T-cell (primary cell): ENCODE data around the gene PNPO. TPM values are rescaled to one million over a fixed set of nuclear protein-coding genes. Genes with fewer than 3 reads are reported as not detected.
A peak's percentile ranks its signal among the peaks of the same experiment; 100 is the strongest.

Experiments
- ATAC-seq, 4 experiments: fragments of 200-7000 bp in 3 of 4; fragments of 150-1000 bp in 1 of 4; cut with Tn5 transposase; replicated peaks in 1 of 4; 1 replicate in 3 of 4; 2 replicates in 1 of 4; pipeline ENCODE4 v1.10.0; 2021; ENCODE audit warnings: moderate library complexity in 3 of 4, mild to moderate bottlenecking in 2 of 4, moderate number of reproducible peaks in 1 of 4
- CTCF ChIA-PET, 2 donors: fragments of 300-600 bp; sonication (Branson Sonifier 250); formaldehyde crosslinking; loops; one replicate each; lab custom pipeline; 2022; ENCODE audit warnings: antibody characterized with exemption in 2 of 2; lab: Charles Lee
- POLR2A ChIA-PET, 2 donors: fragments of 300-600 bp; sonication (Branson Sonifier 250); formaldehyde crosslinking; loops; one replicate each; lab custom pipeline; 2022; ENCODE audit warnings: antibody characterized with exemption in 2 of 2; lab: Charles Lee
- DNase-seq, 35 experiments: peaks; one replicate each; pipeline versions ENCODE4 v3.0.0 to v3.0.0-alpha.2; 2013 to 2023
- H3K27ac ChIP-seq: one replicate; pipeline ENCODE4 v1.5.1; 2013; ENCODE audit warnings: low read length
- H3K27me3 ChIP-seq, 2 experiments: replicated peaks in 1 of 2; 1 replicate in 1 of 2; 2 replicates in 1 of 2; pipeline versions ENCODE4 v1.6.1 to v1.7.0; 2013; ENCODE audit warnings: low read length in 1 of 2, mixed read lengths in 1 of 2; ENCODE audit not compliant: control insufficient read depth in 2 of 2, insufficient read depth in 2 of 2; ENCODE audit errors: extremely low read depth in 1 of 2
- H3K36me3 ChIP-seq, 2 donors: 1 replicate in 1 of 2; 2 replicates in 1 of 2; pipeline versions ENCODE4 v1.6.1 to v1.7.0; 2013; ENCODE audit warnings: low read length in 1 of 2; ENCODE audit not compliant: control insufficient read depth in 2 of 2, insufficient read depth in 1 of 2; ENCODE audit errors: extremely low read depth in 1 of 2
- H3K4me1 ChIP-seq, 2 experiments: 1 replicate in 1 of 2; 2 replicates in 1 of 2; pipeline versions ENCODE4 v1.6.1 to v1.7.0; 2013; ENCODE audit warnings: low read length in 2 of 2, mixed read lengths in 1 of 2; ENCODE audit not compliant: insufficient read depth in 2 of 2, control insufficient read depth in 1 of 2; ENCODE audit errors: extremely low read depth in 1 of 2
- H3K4me3 ChIP-seq, 2 donors: 1 replicate in 1 of 2; 2 replicates in 1 of 2; pipeline versions ENCODE4 v1.5.1 to v1.7.0; 2013; ENCODE audit warnings: mild to moderate bottlenecking in 2 of 2, low read length in 1 of 2, moderate library complexity in 1 of 2; ENCODE audit not compliant: control insufficient read depth in 1 of 2; ENCODE audit errors: extremely low read depth in 1 of 2
- H3K9me3 ChIP-seq: 2 replicates; pipeline ENCODE4 v1.7.0; 2013
- H3K27ac Mint-ChIP-seq, 2 donors: one replicate each; pipeline ENCODE4 v1.8.0; 2020 to 2021; ENCODE audit warnings: mild to moderate bottlenecking in 2 of 2, mixed read lengths in 2 of 2
- H3K27me3 Mint-ChIP-seq, 2 donors: one replicate each; pipeline ENCODE4 v1.8.0; 2021 to 2022; ENCODE audit warnings: mixed read lengths in 2 of 2
- H3K36me3 Mint-ChIP-seq: one replicate; pipeline ENCODE4 v1.8.0; 2021; ENCODE audit warnings: mixed read lengths
- H3K4me1 Mint-ChIP-seq, 3 donors: one replicate each; pipeline ENCODE4 v1.8.0; 2020 to 2022; ENCODE audit warnings: mixed read lengths in 3 of 3, mild to moderate bottlenecking in 1 of 3
- H3K4me3 Mint-ChIP-seq, 3 donors: one replicate each; pipeline ENCODE4 v1.8.0; 2020 to 2022; ENCODE audit warnings: mild to moderate bottlenecking in 3 of 3, mixed read lengths in 3 of 3, moderate library complexity in 3 of 3
- H3K9me3 Mint-ChIP-seq, 3 donors: one replicate each; pipeline ENCODE4 v1.8.0; 2020 to 2022; ENCODE audit warnings: mixed read lengths in 3 of 3
- WGBS: methylation state at CpG from one replicate; pipeline ENCODE4 v1.1.5; 2013; ENCODE audit warnings: missing lambda C conversion rate; ENCODE audit not compliant: insufficient coverage; 5-methylcytosine and 5-hydroxymethylcytosine counted together
- total RNA-seq, 35 experiments: library from RNA in 6 of 35; stranded (reverse) in 6 of 35; fragments of 120-200 nt in 1 of 35; gene quantifications; one replicate each; pipeline versions ENCODE4 v1.2.1 to v1.2.4 and lab custom pipeline; 2013 to 2026

Gene PNPO
- total RNA-seq, 5 donors from 2014 or later (not counting 1 experiment from before 2014, with no cell fraction given) = 10.3 to 18.5 (median 15.7) TPM

DNA sequence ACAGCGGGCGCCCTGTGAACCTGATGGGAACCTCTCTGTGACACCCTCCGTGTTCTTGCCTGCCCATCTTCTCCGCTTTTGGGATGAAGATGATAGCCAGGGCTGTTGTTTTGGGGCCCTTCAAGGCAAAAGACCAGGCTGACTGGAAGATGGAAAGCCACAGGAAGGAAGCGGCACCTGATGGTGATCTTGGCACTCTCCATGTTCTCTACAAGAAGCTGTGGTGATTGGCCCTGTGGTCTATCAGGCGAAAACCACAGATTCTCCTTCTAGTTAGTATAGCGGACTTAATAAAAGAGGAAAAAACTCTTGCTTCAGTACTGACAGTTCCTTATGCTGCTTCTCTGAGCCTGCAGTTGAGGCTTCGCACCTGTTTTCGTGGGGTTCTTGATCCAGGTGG lies 40.1 kb downstream of the PNPO start:
- Mint-ChIP-seq H3K27me3 (no peaks in the 10 kb centered on the region), H3K27ac (no peak overlapping the region), H3K4me1 (peaks cover 0 to 12% (median 4%) of the 10 kb centered on the region in 3 donors), H3K36me3 (peaks cover 47% of the 10 kb centered on the region), H3K9me3 (no peaks in the 10 kb centered on the region), H3K4me3 (no peak overlapping the region)
- WGBS = 58% methylated on average over 8 of the region's 9 CpGs
- Histone ChIP-seq H3K27me3 (no peaks in the 10 kb centered on the region), H3K27ac (no peak overlapping the region), H3K9me3 (no peaks in the 10 kb centered on the region), H3K4me1 (peaks cover 0 to 26% of the 10 kb centered on the region in 2 experiments), H3K4me3 (no peak overlapping the region), H3K36me3 (peaks cover 12 to 66% of the 10 kb centered on the region in 2 donors)
- no peak for ATAC-seq
- ChIA-PET POLR2A (no interaction called here), CTCF (no interaction called here)
- no peak for DNase-seq

DNA sequence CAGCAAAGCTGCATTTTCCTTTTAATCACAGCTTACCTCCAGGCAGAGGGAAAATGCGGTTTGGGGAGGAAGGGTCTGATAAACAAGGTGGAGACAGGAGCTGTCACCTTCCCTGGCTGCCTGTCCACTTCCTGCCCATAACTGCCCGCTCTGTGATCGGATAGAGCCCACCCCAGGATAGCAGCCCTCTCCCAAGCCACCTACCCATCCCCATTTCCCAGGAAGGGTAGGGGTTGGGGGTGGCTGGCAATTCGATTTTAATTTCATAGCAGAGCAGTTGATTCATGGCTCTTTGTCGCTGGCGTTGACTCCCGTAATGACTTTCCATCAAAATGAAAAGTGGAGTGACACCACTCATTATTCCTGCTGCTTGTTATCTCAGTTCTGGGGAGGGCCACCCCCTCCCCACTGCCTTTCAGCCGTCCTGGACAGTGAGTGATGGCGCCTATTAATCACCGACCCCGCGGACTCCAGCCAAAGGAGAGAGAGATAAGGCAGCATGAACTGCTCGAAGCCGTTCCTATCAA lies 40.8 kb downstream of the PNPO start:
- ChIA-PET POLR2A (no interaction called here), CTCF (interaction anchor here in 1 of 2 donors (0.6 kb wide), 1 partner anchor 27 kb away, joined by 5 read pairs; no protein-coding TSS in a partner anchor)
- Mint-ChIP-seq H3K9me3 (no peaks in the 10 kb centered on the region), H3K4me3 (no peak overlapping the region), H3K36me3 (peaks cover 42% of the 10 kb centered on the region), H3K4me1 (peaks cover 0 to 12% (median 4%) of the 10 kb centered on the region in 3 donors), H3K27me3 (no peaks in the 10 kb centered on the region), H3K27ac (peak overlapping the region in 1 of 2 donors; percentile 48)
- Histone ChIP-seq H3K27ac (no peak overlapping the region), H3K27me3 (no peaks in the 10 kb centered on the region), H3K36me3 (peaks cover 12 to 62% of the 10 kb centered on the region in 2 donors), H3K9me3 (no peaks in the 10 kb centered on the region), H3K4me3 (no peak overlapping the region), H3K4me1 (peaks cover 0 to 26% of the 10 kb centered on the region in 2 experiments)
- DNase-seq = no peak
- ATAC-seq = no peak
- 95% methylated on average over 3 of the region's 14 CpGs for WGBS

DNA sequence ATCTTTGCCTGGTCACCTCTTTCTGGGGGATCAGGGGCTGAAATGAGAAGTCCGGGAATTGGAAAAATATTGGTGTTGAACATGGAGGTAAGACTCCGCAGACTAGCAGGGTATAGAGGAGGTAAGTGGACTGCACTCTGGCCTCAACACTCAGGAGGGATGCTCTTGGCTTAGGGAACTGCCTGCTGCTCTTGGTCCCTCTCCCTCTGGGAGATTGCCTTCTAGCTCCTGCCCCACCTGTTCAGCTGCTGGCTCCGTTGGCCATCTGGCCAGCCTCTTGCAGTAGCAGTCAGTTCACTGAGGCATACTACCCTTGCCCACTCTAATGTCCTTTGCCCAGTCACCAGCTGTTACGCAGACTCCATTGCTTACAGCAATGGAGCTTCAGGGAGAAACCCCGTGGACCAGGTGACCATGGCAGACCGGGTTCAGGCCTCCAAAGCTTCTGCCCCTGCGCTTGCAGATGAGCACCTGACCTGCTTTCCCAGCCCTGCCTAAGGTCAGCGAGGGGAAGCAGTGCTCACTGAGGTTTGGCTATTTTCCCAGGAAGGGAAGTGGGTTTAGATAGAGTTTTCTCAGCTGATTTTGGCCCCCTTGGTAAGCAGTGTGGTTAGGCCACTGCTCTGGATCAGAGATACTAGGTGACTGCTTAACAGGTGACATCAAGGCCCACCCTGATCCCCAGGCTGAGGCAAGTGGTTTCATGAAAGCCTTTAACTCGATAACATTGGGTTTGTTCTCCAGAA lies 41.4 kb downstream of the PNPO start:
- WGBS = 76% methylated on average over 7 of the region's 9 CpGs
- peaks cover 0 to 26% of the 10 kb centered on the region in 2 experiments for H3K4me1 ChIP-seq
- Mint-ChIP-seq H3K27ac (peak overlapping the region in 1 of 2 donors; percentile 48), H3K27me3 (no peaks in the 10 kb centered on the region), H3K36me3 (peaks cover 37% of the 10 kb centered on the region), H3K9me3 (no peaks in the 10 kb centered on the region), H3K4me1 (peaks cover 0 to 12% (median 4%) of the 10 kb centered on the region in 3 donors), H3K4me3 (no peak overlapping the region)
- ATAC-seq = no peak
- CTCF ChIA-PET = interaction anchor here in 1 of 2 donors (0.6 kb wide), 1 partner anchor 28 kb away, joined by 5 read pairs; no protein-coding TSS in a partner anchor
- H3K27ac ChIP-seq = no peak overlapping the region
- POLR2A ChIA-PET = no interaction called here
- no peak for DNase-seq
- no peak overlapping the region for H3K4me3 ChIP-seq
- no peaks in the 10 kb centered on the region for H3K27me3 ChIP-seq
- H3K9me3 ChIP-seq = no peaks in the 10 kb centered on the region
- peaks cover 8 to 58% of the 10 kb centered on the region in 2 donors for H3K36me3 ChIP-seq

DNA sequence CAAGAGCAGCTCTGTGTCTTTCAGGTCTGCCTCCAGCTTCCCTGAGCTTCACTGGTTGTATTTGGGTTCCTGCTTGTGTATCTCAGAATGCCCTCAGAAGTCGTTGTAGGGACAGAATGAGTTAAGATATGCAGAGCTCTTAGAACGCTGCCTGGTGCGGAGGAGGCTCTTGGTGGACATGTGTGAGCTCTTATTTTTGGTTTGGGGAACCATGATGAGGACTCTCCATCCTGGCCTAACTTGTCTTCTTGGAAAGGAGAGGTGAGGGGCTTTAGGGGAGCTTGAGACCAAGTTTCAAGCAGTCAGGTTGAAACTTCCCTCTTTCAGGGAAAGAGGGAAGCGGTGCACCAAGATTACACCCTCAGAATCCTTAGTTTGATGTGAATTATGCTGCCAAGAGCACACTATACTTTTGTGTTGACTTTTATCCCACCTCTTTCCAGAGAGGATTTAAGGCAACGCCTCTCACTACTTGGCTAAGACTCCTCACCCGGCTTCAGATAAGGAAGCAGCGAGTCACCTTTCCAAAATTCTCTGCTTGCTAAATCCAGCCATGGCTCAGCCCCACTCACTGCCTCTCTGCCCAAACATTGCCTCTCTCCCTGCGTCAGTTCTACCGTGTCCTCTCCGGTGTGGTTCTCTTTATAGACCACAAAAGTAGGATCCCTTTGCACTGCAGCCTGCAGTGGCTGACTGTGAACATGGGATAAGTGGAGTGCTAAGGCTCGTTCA lies 42.3 kb downstream of the PNPO start:
- Mint-ChIP-seq H3K36me3 (peaks cover 35% of the 10 kb centered on the region), H3K9me3 (no peaks in the 10 kb centered on the region), H3K27ac (peak overlapping the region; percentile 6 to 45), H3K4me3 (no peak overlapping the region), H3K4me1 (peaks cover 0 to 12% (median 4%) of the 10 kb centered on the region in 3 donors), H3K27me3 (no peaks in the 10 kb centered on the region)
- DNase-seq = no peak
- CTCF ChIA-PET = interaction anchor here in 1 of 2 donors (0.6 kb wide), 1 partner anchor 169 kb away, joined by 3 read pairs; no protein-coding TSS in a partner anchor
- H3K9me3 ChIP-seq = no peaks in the 10 kb centered on the region
- H3K27ac ChIP-seq = no peak overlapping the region
- ATAC-seq = no peak
- POLR2A ChIA-PET = no interaction called here
- peaks cover 0 to 26% of the 10 kb centered on the region in 2 experiments for H3K4me1 ChIP-seq
- peaks cover 8 to 52% of the 10 kb centered on the region in 2 donors for H3K36me3 ChIP-seq
- H3K27me3 ChIP-seq = no peaks in the 10 kb centered on the region
- 96% methylated on average over 9 of the region's 11 CpGs for WGBS
- no peak overlapping the region for H3K4me3 ChIP-seq

DNA sequence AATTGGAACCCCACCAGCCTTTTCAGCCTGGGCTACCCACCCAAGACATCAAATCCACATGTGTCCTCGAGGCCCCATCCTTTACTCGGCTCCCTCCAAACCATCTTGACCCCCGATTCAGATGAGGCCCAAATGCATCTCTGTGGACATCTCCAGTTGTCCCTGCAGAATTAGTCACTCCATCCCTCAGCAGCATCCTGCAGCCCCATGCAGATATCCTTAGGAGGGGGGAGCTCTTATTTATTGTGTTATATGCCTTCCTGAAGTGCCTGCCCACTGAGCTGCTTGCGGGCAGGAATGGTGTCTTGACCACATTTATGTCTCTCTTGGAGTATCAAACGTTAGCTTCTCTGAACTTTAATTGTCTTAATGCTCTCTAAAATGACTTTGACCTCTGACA lies 45.1 kb downstream of the PNPO start:
- Histone ChIP-seq H3K27me3 (peaks cover 0 to 7% of the 10 kb centered on the region in 2 experiments), H3K4me3 (no peak overlapping the region), H3K4me1 (peaks cover 0 to 15% of the 10 kb centered on the region in 2 experiments), H3K9me3 (no peaks in the 10 kb centered on the region), H3K36me3 (peaks cover 3 to 25% of the 10 kb centered on the region in 2 donors), H3K27ac (no peak overlapping the region)
- H3K4me3 Mint-ChIP-seq = no peak overlapping the region
- peaks cover 0 to 9% (median 1%) of the 10 kb centered on the region in 3 donors for H3K4me1 Mint-ChIP-seq
- H3K36me3 Mint-ChIP-seq = peaks cover 16% of the 10 kb centered on the region
- H3K27ac Mint-ChIP-seq = no peak overlapping the region
- ChIA-PET CTCF (no interaction called here), POLR2A (no interaction called here)
- WGBS = 87% methylated on average over 3 of the region's 5 CpGs
- H3K9me3 Mint-ChIP-seq = no peaks in the 10 kb centered on the region
- no peaks in the 10 kb centered on the region for H3K27me3 Mint-ChIP-seq
- DNase-seq (no peak), ATAC-seq (no peak)

DNA sequence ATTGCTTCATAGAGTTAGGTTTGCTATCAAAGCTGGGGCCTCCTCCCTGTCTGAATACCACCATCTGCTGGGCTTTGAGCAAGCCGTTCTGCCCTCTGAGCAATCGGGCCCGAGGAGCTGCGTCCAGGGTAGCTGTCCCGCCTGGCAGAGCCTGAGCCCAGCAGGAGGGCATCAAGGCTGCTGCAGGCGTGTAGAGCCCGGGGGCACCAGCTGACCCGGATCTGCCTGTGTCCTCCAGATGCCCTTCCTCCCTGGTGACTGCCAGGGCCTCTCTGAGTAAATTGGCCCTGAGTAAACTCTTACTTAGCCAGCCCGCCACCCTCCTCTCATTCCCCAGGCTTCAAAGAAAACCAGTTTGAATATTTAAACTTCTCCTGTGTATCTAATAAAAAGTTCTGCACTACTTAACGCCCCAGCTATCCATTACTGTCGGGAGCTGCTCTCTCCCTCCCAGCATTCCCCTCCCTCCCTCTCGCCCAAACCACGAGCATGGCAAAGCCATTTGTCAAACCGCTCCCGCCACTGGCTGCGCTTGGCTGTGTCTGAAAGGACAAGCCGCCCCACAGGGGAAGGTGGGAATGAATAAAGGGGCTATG lies 46.0 kb downstream of the PNPO start:
- H3K4me1 Mint-ChIP-seq = peaks cover 0 to 6% (median 0%) of the 10 kb centered on the region in 3 donors
- no peaks in the 10 kb centered on the region for H3K9me3 ChIP-seq
- no peaks in the 10 kb centered on the region for H3K27me3 Mint-ChIP-seq
- ATAC-seq (no peak), DNase-seq (no peak)
- peaks cover 0 to 7% of the 10 kb centered on the region in 2 experiments for H3K4me1 ChIP-seq
- no peak overlapping the region for H3K27ac ChIP-seq
- peaks cover 0 to 16% of the 10 kb centered on the region in 2 donors for H3K36me3 ChIP-seq
- peaks cover 0 to 8% of the 10 kb centered on the region in 2 experiments for H3K27me3 ChIP-seq
- H3K27ac Mint-ChIP-seq = no peak overlapping the region
- no peak overlapping the region for H3K4me3 ChIP-seq
- peaks cover 13% of the 10 kb centered on the region for H3K36me3 Mint-ChIP-seq
- CTCF ChIA-PET = no interaction called here
- H3K9me3 Mint-ChIP-seq = no peaks in the 10 kb centered on the region
- WGBS = 88% methylated on average over 11 of the region's 17 CpGs
- POLR2A ChIA-PET = no interaction called here
- H3K4me3 Mint-ChIP-seq = no peak overlapping the region
